HG03159 (cell line): Measurements from ENCODE around the gene TRRAP.

Source experiments
- ATAC-seq: cut with Tn5 transposase; IDR thresholded peaks from one replicate; pipeline ENCODE4 v1.9.1; 2021; ENCODE audit warnings: mild to moderate bottlenecking, moderate library complexity; ENCODE audit not compliant: unreplicated experiment

Gene TRRAP

GRCh38 chr7:98982686-98983085 is 104.4 kb downstream of the TRRAP start:
- ATAC-seq = no peak

GRCh38 chr7:98984126-98984525 is 105.8 kb downstream of the TRRAP start:
- no peak for ATAC-seq

- no peak for ATAC-seq
These were observed 107.1 kb downstream of the TRRAP start for GRCh38 chr7:98985406-98985805.

GRCh38 chr7:98985945-98986344 is 107.6 kb downstream of the TRRAP start:
- no peak for ATAC-seq

GRCh38 chr7:98988641-98989040 is 110.3 kb downstream of the TRRAP start:
- ATAC-seq = no peak

GRCh38 chr7:98990356-98990755 is 112.0 kb downstream of the TRRAP start:
- ATAC-seq = no peak

GRCh38 chr7:98991141-98991540 is 112.8 kb downstream of the TRRAP start:
- no peak for ATAC-seq

GRCh38 chr7:98992076-98992475 is 113.7 kb downstream of the TRRAP start:
- no peak for ATAC-seq

- ATAC-seq = no peak
These were observed 114.9 kb downstream of the TRRAP start for GRCh38 chr7:98993024-98993897.

- no peak for ATAC-seq
These were observed 116.0 kb downstream of the TRRAP start for GRCh38 chr7:98994046-98994944.

- no peak for ATAC-seq
These were observed 116.8 kb downstream of the TRRAP start for GRCh38 chr7:98995111-98995510.

GRCh38 chr7:98995523-98996149 is 117.3 kb downstream of the TRRAP start:
- no peak for ATAC-seq

- no peak for ATAC-seq
These were observed 117.8 kb downstream of the TRRAP start for GRCh38 chr7:98996150-98996552.

GRCh38 chr7:98997846-98998245 is 119.5 kb downstream of the TRRAP start:
- ATAC-seq = no peak

GRCh38 chr7:98998821-98999725 is 120.7 kb downstream of the TRRAP start:
- ATAC-seq = no peak

- ATAC-seq = no peak
These were observed 122.0 kb downstream of the TRRAP start for GRCh38 chr7:99000196-99000903.

GRCh38 chr7:99000904-99001465 is 122.7 kb downstream of the TRRAP start:
- no peak for ATAC-seq

- no peak for ATAC-seq
These were observed 123.3 kb downstream of the TRRAP start for GRCh38 chr7:99001482-99002147.
